Stimulated activated CD4-positive, alpha-beta T cell treated with anti-CD3 and anti-CD28 coated beads, TNF-alpha, amount 100 ng/mL, for 4 hours (primary cell): ENCODE data around the gene OR13C4.
"Not testable (repeated sequence)": the region's sequence is repeated elsewhere in the genome, so short reads cannot be mapped to it uniquely, and the experiment has no call there.

ENCODE experiments used
- DNase-seq, 3 experiments: peaks; one replicate each; pipeline ENCODE4 v3.0.0-alpha.2; 2020; ENCODE audit warnings: low read depth in 3 of 3

The OR13C4 gene

DNA sequence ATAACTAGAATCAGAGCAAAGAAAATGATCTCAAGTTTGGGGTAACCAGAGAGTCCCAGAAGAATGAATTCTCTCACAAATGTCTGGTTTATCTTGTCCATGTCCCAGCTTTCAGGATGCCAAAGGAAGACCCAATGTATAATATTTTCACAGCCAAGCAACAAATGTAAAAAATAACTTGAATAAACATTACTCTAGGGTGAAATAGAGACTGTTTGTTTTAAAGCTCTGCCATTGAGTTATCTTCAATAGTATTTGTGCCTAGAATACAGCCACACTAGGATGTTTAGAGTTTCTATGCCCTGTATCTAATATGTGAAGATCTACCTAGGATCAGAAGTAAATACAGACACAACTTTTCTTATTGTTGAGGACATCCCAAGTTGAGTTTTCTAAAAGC lies at the start of gene OR13C4:
Gene OR13C4 (minus strand): TSS at position 101 of the 400 bp plus-strand sequence. CDS start 0 bp downstream, at position 101.
- DNase-seq = no peak

DNA sequence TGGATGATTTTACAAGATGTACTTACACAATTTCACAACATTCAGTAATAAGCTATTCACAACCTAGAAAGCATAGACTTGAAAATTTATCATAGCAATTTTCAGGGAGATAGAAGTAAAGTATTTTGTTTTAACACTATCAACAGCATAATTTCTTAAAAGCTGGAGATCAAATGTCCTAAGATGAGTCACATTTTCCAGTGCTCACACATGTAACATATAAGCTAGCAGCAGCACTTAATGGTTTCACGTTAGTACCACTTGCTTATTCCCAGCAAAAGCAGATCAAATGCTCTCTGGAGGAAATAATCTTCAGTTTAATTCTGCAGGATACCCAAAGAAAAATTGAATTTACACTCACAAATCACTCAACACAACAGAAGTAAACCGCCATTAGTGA lies 48.4 kb upstream of the OR13C4 start:
- no peak for DNase-seq

GRCh38 chr9:104572612-104573011 lies 45.6 kb upstream of the OR13C4 start:
- DNase-seq = no peak

GRCh38 chr9:104568868-104569267 lies 41.9 kb upstream of the OR13C4 start, which contains the start of gene OR13C8:
Gene OR13C8 (plus strand): TSS chr9:104569168. CDS start chr9:104569168, 0 bp downstream.
- DNase-seq = no peak

DNA sequence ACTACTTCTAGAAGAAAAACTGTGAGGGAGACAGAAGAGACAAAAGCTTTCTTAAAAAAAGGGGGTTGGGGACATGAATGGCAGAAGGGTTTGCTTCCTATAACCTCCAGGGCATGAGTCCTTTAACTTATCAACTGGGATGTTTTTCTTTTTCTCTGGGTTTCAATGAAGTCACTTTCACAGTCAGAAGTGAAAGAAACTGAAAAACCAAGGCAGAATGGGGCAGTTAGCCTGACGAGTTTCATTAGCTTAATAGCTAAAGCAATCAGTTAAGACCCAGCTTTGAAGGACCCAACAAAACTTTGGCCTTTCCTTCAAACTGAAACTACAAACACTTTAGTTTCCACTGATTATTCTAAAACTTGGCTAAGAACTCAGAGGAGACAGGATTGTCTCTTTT lies 37.3 kb upstream of the OR13C4 start:
- no peak for DNase-seq

DNA sequence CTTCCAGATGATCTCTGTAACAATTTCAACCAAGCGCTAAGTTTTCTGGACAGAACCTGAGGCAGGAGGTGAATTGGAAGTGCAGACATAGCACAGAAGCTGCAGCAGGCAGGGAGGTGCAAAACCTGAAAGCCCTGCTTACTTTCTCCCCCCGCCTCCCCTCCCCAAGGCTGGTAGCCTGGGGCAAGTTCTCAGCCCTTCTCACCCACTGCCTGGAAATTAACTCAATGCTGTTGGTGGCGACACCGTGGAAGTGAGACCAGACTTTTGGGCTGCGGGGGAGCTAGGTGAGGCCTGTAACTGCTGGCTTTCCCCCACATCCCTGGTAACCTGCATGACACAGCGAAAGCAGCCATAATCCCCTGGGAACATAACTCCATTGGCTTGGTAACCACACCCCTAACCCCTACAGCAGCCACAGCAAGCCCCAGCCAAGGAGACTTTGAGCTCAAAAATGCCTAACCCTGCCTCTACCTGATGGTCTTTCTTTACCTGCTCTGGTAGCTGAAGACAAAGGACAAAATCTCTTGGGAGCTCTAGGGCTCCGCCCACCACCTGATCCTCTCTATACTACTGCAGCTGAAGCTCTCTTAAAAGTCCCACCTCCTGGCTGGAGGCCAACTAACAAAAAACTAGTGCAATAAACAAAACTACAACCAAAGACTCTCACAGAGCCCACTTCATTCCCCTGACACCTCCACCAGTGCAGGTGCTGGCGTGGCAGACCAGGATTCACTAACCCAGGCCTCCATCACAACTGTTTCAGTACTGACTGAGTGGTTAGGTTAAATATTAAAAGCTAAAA lies 30.0 kb upstream of the OR13C4 start:
- DNase-seq = no peak

DNA sequence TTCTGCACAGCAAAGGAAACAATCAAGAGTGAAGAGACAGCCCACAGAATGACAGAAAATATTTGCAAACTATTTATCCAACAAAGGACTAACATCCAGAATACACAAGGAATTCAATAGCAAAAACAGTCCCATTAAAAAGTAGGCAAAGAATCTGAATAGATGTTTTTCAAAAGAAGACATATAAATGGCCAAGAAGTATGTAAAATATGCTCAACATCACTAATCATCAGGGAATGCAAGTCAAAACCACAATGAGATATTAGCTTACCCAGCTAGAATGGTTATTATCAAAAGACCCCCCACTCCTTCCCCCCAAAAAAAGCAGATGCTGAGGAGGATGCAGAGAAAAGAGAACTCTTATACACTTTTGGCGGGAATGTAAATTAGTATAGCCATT lies 28.5 kb upstream of the OR13C4 start:
- no peak for DNase-seq

GRCh38 chr9:104553261-104553660 lies 26.3 kb upstream of the OR13C4 start:
- no peak for DNase-seq

DNA sequence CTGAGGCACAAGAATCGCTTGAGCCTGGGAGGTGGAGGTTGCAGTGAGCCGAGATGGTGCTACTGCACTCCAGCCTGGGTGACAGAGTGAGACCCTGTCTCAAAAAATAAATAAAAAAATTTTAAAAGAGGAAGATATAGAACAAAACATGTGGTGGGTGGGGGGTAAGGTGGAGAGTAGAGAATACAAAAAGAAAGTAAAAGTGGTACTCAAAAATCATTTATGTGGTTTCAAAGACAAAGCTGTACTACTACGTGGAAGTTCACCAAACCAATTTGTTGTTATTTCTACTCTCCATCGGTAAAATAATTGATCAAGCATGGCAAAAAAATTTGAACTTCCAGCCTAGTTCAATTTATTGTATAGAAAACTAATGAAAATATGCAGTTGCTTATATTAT lies 17.6 kb upstream of the OR13C4 start:
- no peak for DNase-seq

- no peak for DNase-seq
Measured at GRCh38 chr9:104539275-104539674, 12.3 kb upstream of the OR13C4 start.

DNA sequence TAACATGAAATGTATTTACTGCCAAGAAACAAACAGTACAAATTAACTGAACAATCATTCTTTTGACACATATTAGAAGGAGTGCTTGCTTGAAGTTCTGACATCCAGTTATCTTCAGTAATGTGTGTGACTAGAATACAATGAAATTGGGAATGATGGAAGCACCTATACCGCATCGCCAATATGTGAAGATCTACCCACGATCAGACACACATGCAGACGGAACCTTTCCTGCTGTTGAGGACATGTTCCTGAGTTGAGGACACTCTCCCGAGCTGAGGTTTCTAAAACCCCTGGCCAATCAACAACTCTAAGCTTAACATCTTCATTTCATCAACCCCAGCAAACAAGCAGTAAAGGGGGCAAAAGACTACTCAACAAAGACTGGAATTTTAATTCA lies 9.7 kb upstream of the OR13C4 start, which contains the start of gene OR13C3:
Gene OR13C3 (minus strand): TSS at position 101 of the 400 bp plus-strand sequence. CDS start 133 bp downstream, outside the sequence.
- DNase-seq = no peak

DNA sequence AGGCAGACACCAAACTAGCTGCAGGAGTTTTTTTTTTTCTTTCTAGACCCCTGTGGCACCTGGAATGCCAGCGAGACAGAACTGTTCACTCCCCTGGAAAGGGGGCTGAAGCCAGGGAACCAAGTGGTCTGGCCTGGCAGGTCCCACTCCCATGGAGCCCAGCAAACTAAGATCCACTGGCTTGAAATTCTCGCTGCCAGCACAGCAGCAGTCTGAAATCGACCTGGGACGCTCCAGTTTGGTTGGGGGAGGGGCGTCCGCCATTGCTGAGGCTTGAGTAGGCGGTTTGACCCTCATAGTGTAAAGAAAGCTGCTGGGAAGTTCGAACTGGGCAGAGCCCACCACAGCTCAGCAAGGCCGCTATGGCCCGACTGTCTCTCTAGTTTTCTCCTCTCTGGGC lies 6.8 kb downstream of the OR13C4 start:
- not testable (repeated sequence) for DNase-seq

DNA sequence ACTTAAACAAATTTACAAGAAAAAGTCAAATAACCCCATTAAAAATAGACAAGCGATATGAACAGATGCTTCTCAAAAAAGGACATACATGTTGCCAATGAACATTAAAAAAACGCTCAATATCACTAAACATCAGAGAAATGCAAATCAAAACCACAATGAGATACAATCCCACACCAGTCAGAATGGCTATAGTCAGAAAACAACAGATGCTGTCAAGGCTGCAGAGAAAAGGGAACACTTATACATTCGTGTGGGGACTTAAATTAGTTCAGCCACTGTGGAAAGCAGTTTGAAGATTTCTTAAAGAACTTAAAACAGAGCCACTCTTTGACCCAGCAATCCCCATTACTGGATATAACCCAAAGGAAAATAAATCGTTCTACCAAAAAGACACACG lies 12.1 kb downstream of the OR13C4 start:
- DNase-seq = no peak

- no peak for DNase-seq
Measured at GRCh38 chr9:104506565-104506964, 20.4 kb downstream of the OR13C4 start.

DNA sequence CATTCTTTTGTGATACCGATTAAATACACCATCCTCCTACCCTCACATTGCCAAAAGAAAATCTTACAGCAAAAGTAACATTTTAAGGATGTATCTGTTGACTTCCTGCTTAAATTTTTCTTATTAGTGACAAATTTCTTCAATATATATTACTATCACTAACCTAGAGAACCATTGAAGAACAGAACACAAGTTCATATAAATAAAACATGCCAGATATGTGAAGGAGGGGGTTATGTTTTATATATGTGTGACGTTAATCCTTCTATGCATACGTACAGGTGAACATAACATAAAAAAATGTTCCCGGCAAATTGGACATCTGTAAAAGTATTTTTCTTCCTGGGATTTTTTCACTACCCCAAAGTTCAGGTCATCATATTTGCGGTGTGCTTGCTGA lies 23.0 kb downstream of the OR13C4 start, which contains the start of gene OR13F1:
Gene OR13F1 (plus strand): TSS at position 301 of the 400 bp plus-strand sequence. CDS start 0 bp downstream, at position 301.
- DNase-seq = no peak

DNA sequence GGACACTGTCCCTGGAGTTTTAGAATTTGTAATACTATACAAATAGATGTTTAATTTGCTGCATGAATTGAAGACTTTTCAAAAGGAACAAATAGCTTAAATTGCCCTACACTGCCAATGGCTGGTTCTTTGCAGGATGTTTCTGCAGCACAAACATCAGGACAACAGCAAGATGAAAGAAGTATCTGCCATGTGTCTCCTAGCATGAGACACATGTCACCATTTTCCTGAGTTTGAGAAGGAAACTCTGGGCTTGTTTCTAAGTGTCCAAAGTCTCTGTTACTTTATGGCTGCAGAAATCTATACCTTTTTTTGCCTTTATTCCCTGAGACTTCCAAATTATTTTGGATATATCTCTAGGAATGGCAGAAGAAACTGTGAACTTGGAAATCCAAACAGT lies 23.6 kb downstream of the OR13C4 start:
- no peak for DNase-seq

- no peak for DNase-seq
Measured at GRCh38 chr9:104494808-104495207, 32.2 kb downstream of the OR13C4 start.

- DNase-seq = no peak
Measured at GRCh38 chr9:104485014-104485413, 42.0 kb downstream of the OR13C4 start.

- no peak for DNase-seq
Measured at GRCh38 chr9:104482921-104483570, 44.0 kb downstream of the OR13C4 start.
